ENCODE data around the gene GSTT4. TPM values are rescaled to one million over a fixed set of nuclear protein-coding genes. Genes with fewer than 3 reads are reported as not detected.

Gene GSTT4
- total and polyA plus RNA-seq, 9 of the 15 experiments (the other 6 are each of a cell fraction or from before 2014, with no cell fraction given), result not detected

DNA sequence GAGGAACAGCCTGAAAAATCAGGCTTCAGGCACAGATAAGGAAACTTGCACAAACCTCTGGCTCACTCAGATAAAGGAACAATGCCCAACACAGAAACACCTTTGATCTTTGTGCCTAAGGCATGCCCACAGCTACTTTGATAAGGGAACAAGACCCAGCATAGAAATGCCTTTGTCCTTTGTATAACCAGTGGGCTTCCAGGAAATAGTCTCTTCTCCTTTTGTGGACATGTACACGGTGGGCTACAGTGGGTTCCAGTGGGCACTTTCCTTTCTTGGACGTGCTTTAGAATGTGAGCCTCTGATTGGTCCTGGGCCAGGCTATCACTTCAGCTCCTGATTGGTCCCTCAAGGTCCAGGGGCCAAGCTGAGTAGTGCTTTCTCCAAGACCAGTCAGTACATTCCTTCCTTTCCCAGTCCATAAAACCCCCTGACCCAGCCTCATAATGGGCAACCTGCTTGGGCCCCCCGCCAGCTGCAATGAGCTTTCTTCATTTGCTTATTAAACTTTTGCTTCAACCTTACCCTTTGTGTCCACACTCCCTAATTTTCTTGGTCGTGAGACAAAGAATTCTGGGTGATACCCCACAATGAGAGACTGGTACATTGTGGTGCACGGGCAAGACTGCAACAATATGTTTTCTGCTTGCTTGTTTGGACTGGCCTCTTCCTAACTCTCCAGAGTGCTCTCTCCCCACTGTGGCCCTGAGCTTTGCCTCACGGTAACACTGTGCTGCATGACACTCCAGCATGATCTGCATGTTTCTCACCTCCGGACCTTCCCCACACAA is 4.2 kb upstream of the GSTT4 start (continued):
- TF ChIP-seq MGA (IDR thresholded peaks at IDR 0.05), result 0 out of 2 replicates have a peak, but pooled peaks have one; percentile 15
- no peak for TF ChIP-seq HDAC3 (IDR thresholded peaks at IDR 0.05; ENCODE audit: borderline replicate concordance, partially characterized antibody)
- no peak for TF ChIP-seq DMBX1 (CRISPR knock-in tag; IDR thresholded peaks at IDR 0.05; ENCODE audit: borderline replicate concordance)
- 0 out of 2 replicates have a peak, but pooled peaks have one; percentile 32 for TF ChIP-seq TRIM28 (IDR thresholded peaks at IDR 0.05)
- peak; percentile 74 for TF ChIP-seq CBFA2T3 (IDR thresholded peaks at IDR 0.05)
- TF ChIP-seq PCBP1 (IDR thresholded peaks at IDR 0.05; ENCODE audit: low read depth, low read length, poor library complexity, severe bottlenecking), result no peak
- no peak for TF ChIP-seq KAT2B (IDR thresholded peaks at IDR 0.05; ENCODE audit: low read depth, low read length)
- peak; percentile 64 for TF ChIP-seq TAL1 (IDR thresholded peaks at IDR 0.05)
- TF ChIP-seq TEAD4 (IDR thresholded peaks at IDR 0.05; ENCODE audit: low read length), result peak; percentile 52; the same call in 1 of the 2 replicates
- no peak for TF ChIP-seq TEAD4 (CRISPR knock-in tag; IDR thresholded peaks at IDR 0.05; ENCODE audit: borderline replicate concordance)
- no peak; the same call in 1 of the 2 replicates for TF ChIP-seq EP300 (IDR thresholded peaks at IDR 0.05; ENCODE audit: low read length)
- TF ChIP-seq ZNF23 (CRISPR knock-in tag; IDR thresholded peaks at IDR 0.05), result no peak
- no peak for TF ChIP-seq GATA2 (CRISPR knock-in tag; IDR thresholded peaks at IDR 0.05)
- TF ChIP-seq, protein P1, sequence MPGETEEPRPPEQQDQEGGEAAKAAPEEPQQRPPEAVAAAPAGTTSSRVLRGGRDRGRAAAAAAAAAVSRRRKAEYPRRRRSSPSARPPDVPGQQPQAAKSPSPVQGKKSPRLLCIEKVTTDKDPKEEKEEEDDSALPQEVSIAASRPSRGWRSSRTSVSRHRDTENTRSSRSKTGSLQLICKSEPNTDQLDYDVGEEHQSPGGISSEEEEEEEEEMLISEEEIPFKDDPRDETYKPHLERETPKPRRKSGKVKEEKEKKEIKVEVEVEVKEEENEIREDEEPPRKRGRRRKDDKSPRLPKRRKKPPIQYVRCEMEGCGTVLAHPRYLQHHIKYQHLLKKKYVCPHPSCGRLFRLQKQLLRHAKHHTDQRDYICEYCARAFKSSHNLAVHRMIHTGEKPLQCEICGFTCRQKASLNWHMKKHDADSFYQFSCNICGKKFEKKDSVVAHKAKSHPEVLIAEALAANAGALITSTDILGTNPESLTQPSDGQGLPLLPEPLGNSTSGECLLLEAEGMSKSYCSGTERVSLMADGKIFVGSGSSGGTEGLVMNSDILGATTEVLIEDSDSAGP (CRISPR knock-in tag; IDR thresholded peaks at IDR 0.05), result no peak
- TF ChIP-seq ARID1B (IDR thresholded peaks at IDR 0.05), result peak; percentile 66

Data from K562 (cell line).